SK-N-SH (cell line): ENCODE data around the gene GALNT17.

ENCODE experiments used
- CTCF ChIP-seq: fragments of 200-600 bp; sonication (generic); IDR thresholded peaks from 2 replicates; pipeline ENCODE4 v1.6.1; 2017; ENCODE audit warnings: antibody characterized with exemption, mild to moderate bottlenecking, moderate library complexity
- EP300 ChIP-seq, 2 experiments: IDR thresholded peaks; 2 replicates each; pipeline versions ENCODE4 v1.4.0 to v1.6.1; 2012; ENCODE audit warnings: borderline replicate concordance in 1 of 2, low read depth in 1 of 2, low read length in 1 of 2
- FOXM1 ChIP-seq: IDR thresholded peaks from 2 replicates; pipeline ENCODE4 v1.4.0; 2012; ENCODE audit warnings: low read depth, mild to moderate bottlenecking
- NRF1 ChIP-seq: IDR thresholded peaks from 2 replicates; pipeline ENCODE4 v1.6.1; 2012; ENCODE audit warnings: low read depth, mild to moderate bottlenecking, low read length
- PBX3 ChIP-seq: IDR thresholded peaks from 2 replicates; pipeline ENCODE4; 2012
- POLR2AphosphoS5 ChIP-seq: IDR thresholded peaks from 2 replicates; pipeline ENCODE4 v1.6.1; 2012; ENCODE audit warnings: low read depth, low read length
- SMC3 ChIP-seq: IDR thresholded peaks from 2 replicates; pipeline ENCODE4 v1.6.1; 2012; ENCODE audit warnings: low read depth, low read length, improper control_type of control experiment
- YY1 ChIP-seq: IDR thresholded peaks from 2 replicates; pipeline ENCODE4 v1.4.0; 2012; ENCODE audit warnings: low read depth, mild to moderate bottlenecking

- TF ChIP-seq CTCF, result no peak
- TF ChIP-seq SMC3, result no peak
- no peak for TF ChIP-seq NRF1
- no peak for TF ChIP-seq PBX3
- no peak for TF ChIP-seq EP300 (IDR thresholded peaks at IDR 0.05; ENCODE audit: borderline replicate concordance in 1 of 2, low read depth in 1 of 2, low read length in 1 of 2)
- TF ChIP-seq POLR2AphosphoS5, result no peak
- no peak for TF ChIP-seq FOXM1
- no peak for TF ChIP-seq YY1
These were observed 256.2 kb downstream of the GALNT17 start for GRCh38 chr7:71388181-71388580.
